ENCODE measurements around the gene ZNF417.
"Not testable (repeated sequence)": the region's sequence is repeated elsewhere in the genome, so short reads cannot be mapped to it uniquely, and the experiment has no call there.

ZNF417 gene

DNA sequence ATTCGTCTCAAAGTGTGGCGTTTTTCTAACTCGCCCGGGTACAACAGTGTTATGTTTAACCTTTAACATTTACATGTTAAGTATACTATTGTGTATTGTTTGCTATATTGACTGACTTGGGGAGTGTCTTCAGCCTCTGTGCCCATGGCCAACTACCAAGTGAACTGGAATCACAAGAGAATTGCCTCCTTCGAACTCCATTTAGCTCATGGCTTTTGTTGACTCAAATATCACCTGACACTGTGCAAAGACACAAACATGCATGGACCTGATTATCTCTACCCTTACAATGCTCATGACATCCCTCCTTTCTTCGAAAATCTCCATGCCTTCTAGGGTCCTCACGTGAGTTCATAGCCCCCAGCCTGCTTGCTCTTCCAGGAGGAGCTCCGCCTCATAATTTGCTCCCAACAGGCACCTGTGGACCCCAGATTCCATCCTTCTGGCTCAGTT is 28.3 kb downstream of the ZNF417 start:
- DNase-seq (ENCODE audit: low read depth in 1 of 2, low spot score in 1 of 2), result no peak

DNA sequence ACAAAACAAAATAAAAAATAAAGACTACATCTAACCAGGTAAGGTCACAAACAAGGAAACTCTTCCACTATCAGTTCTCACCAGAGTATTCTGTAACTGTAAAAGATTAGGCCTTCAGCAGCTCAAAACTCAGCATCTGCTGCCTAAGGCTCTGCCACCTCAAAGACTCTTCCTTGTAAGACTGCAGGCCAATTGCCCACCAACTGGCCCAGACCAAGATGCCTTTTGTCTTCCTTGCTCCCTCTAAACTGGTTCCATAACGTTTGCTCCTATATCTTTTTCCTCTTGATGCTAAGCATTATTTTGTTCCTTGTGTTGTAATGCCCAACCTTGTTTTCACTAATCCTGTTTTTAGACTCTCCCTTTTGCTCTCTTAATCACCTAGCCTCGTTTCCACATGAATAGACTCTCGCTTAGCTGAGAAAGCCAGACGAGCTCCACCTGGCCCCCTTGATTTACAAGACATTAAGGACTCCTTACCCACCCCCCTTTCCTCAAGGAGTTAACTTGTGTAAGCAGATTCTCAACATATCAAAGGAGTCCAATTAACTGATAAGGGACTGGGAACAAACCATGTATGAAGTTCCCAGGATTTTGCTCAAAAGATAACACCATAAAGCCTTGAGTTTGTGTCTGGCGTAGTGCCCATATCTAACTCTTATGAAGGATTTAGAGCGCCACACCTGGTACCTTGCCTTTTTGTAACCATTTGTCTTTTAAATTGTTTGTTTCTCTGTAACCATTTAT is 29.0 kb downstream of the ZNF417 start:
- no peak for DNase-seq (ENCODE audit: low read depth in 1 of 2, low spot score in 1 of 2)

DNA sequence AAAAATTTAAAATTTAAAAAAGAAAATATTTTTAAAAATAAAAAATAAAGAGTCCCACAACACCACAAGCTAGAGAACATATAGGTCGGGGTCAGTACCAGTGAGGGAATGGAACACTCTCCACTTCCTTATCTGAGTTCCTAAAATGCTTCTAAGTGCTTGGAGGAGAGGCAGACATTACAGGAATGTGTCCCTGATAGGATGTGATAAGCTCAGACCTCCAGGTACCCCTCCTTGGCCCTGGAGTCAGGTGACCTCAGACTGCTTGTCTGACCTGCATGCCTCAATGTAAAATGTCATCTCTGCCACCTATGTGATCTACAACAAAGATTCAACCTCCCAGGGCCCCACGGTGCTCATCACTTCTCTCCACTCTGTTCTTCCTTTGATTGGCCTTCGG is 30.3 kb downstream of the ZNF417 start:
- no peak for DNase-seq (ENCODE audit: low read depth in 1 of 2, low spot score in 1 of 2)

DNA sequence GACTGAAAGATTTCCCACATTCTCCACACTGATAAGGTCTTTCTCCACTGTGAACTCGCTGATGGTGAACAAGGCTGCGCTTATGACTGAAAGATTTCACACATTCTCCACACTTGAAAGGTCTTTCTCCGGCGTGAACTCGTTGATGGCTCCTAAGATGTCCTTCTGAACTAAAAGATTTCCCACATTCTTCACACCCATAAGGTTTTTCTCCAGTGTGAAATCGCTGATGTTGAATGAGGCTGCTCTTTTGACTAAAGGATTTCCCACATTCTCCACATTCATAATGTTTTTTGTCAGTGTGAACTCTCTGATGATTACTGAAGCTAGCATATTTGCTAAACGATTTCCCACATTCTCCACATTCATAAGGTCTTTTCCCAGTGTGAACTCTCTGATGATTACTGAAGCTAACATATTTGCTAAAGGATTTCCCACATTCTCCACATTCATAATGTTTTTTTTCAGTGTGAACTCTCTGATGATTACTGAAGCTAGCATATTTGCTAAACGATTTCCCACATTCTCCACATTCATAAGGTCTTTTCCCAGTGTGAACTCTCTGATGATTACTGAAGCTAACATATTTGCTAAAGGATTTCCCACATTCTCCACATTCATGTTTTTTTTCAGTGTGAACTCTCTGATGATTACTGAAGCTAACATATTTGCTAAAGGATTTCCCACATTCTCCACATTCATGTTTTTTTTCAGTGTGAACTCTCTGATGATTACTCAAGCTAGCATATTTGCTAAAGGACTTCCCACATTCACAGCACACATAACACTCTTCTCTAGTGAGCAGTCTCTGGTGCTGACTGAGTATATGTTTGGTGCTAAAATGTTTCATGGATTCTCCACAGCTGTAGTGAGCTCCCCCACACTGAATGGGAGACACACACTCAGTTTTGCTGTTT is 42.3 kb downstream of the ZNF417 start:
- DNase-seq (ENCODE audit: low read depth in 1 of 2, low spot score in 1 of 2), result not testable (repeated sequence)

DNA sequence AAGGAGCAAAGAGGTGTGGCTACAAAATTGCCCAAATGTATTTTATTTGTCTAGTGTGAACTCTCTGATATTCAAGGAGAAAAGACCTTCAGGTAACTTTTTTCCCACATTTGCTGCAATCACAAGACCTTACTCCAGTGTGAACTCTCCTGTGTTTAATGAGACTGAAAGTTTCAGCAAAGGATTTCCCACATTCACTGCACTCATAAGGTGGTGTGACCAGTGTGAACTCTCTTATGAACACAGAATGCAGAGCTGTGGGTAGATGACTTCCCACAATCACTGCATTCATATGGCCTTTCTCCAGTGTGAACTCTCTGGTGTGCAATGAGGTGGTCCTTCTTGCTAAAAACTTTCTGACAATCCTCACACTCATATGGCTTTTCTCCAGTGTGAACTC is 43.9 kb downstream of the ZNF417 start:
- no peak for DNase-seq (ENCODE audit: low read depth in 1 of 2, low spot score in 1 of 2)

GRCh38 chr19:57870225-57870624 is 46.2 kb downstream of the ZNF417 start:
- DNase-seq (ENCODE audit: low read depth in 1 of 2, low spot score in 1 of 2), result no peak

- DNase-seq (ENCODE audit: low read depth in 1 of 2, low spot score in 1 of 2), result not testable (repeated sequence)
Observed at GRCh38 chr19:57869655-57870054, 46.7 kb downstream of the ZNF417 start.

DNA sequence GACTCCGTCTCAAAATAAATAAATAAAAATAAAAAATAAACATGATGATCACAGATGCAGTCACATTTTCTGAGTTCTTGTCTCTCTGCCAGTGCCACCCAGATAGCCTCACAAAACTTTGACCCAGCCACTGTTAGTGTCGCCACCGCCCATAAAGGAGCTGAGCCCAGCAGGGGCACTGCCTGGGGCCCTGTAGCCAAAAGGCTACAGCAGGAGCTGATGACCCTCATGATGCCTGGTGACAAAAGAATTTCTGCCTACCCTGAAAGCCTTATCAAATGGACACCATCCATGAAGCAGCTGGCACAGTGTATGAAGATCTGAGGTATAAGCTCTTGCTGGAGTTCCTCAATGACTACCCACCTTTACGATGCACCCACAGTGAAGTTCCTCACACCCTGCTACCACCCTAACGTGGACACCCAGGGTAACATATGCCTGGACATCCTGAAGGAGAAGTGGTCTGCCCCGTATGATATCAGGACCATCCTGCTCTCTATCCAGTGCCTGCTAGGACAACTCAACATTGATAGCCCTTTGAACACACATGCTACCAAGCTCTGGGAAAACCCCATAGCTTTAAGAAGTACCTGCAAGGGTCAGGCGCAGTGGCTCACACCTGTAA is 48.4 kb downstream of the ZNF417 start:
- no peak for DNase-seq (ENCODE audit: low read depth in 1 of 2, low spot score in 1 of 2)

All from stimulated activated CD4-positive, alpha-beta T cell treated with anti-CD3 and anti-CD28 coated beads, Interleukin-15, amount 100 ng/mL, for 1 hour (primary cell).